Measurements from ENCODE around the gene RBFA. TPM values are rescaled to one million over a fixed set of nuclear protein-coding genes. Genes with fewer than 3 reads are reported as not detected.

Gene RBFA
- total RNA-seq, 1 experiment from 2014 or later: 45.3 TPM

- peak; percentile 75 for DNase-seq (ENCODE audit: low read depth, low spot score)
- ATAC-seq: peak; percentile 97
- BruUV-seq (replicated peaks): no TSS peak
- TF ChIP-seq MAX (IDR thresholded peaks at IDR 0.05) (peak; percentile 89), RAD21 (IDR thresholded peaks at IDR 0.05; ENCODE audit: low read depth) (no peak), TCF7L2 (IDR thresholded peaks at IDR 0.05; ENCODE audit: borderline replicate concordance, extremely low read depth, insufficient read depth, insufficient read length) (no peak), REST (IDR thresholded peaks at IDR 0.05; ENCODE audit: low read depth) (no peak), ZNF274 (IDR thresholded peaks at IDR 0.05; ENCODE audit: low read depth, low read length) (no peak), FOSL1 (IDR thresholded peaks at IDR 0.05; ENCODE audit: low read depth) (peak; percentile 53), SIN3A (IDR thresholded peaks at IDR 0.05; ENCODE audit: low read depth) (peak; percentile 46; the same call in 1 of the 2 replicates), CTCF (IDR thresholded peaks at IDR 0.05 in 2 of 3, conservative IDR thresholded peaks at IDR 0.05 in 1 of 3; ENCODE audit: borderline replicate concordance in 1 of 3, insufficient read depth in 1 of 3, low read depth in 2 of 3, low read length in 2 of 3) (no peak), POLR2A (IDR thresholded peaks at IDR 0.05; ENCODE audit: borderline replicate concordance, extremely low read depth, insufficient read depth, insufficient read length) (no peak), SP1 (IDR thresholded peaks at IDR 0.05; ENCODE audit: low read depth) (peak; percentile 35; the same call in 1 of the 2 replicates), POLR2AphosphoS5 (IDR thresholded peaks at IDR 0.05; ENCODE audit: low read depth, low read length) (peak; percentile 40; the same call in 1 of the 2 replicates), ZBTB33 (IDR thresholded peaks at IDR 0.05; ENCODE audit: extremely low read depth, insufficient replicate concordance, low read length) (no peak), EZH2phosphoT487 (IDR thresholded peaks at IDR 0.05; ENCODE audit: borderline replicate concordance) (no peak), EGR1 (IDR thresholded peaks at IDR 0.05; ENCODE audit: low read depth) (no peak), ATF3 (IDR thresholded peaks at IDR 0.05) (no peak), SRF (IDR thresholded peaks at IDR 0.05; ENCODE audit: low read depth) (no peak), YY1 (IDR thresholded peaks at IDR 0.05; ENCODE audit: extremely low read depth, insufficient replicate concordance, low read depth, low read length) (no peak)
Measured at GRCh38 chr18:80009661-80010550, 24.3 kb upstream of the RBFA start.

More at GRCh38 chr18:80009661-80010550, 24.3 kb upstream of the RBFA start:
- ChIA-PET CTCF (interaction anchor here (0.7 to 1.1 kb wide), 2 partner anchors 21 to 24 kb away, joined by 3 read pairs; partner anchors contain the start of gene RBFA), POLR2A (interaction anchor here (1.0 kb wide), 1 partner anchor 24 kb away, joined by 4 read pairs; no protein-coding TSS in a partner anchor), RAD21 (ENCODE audit: low non-redundant PET in 1 of 2, low total read pairs in 2 of 2, uncharacterized antibody in 2 of 2, unreplicated experiment in 2 of 2) (no interaction called here)
- H3K79me2 ChIP-seq (ENCODE audit: insufficient read depth, low read length): no peaks in the 10 kb centered on the region
- no peaks in the 10 kb centered on the region for H3K9me2 ChIP-seq (ENCODE audit: insufficient read depth)
- intact Hi-C loops (cut with micrococcal nuclease): no loop called here
- no peaks in the 10 kb centered on the region for H4K20me1 ChIP-seq (ENCODE audit: insufficient read depth)
- H3K36me3 ChIP-seq (ENCODE audit: control insufficient read depth in 1 of 2, insufficient read depth in 2 of 2, low read length in 2 of 2): no peaks in the 10 kb centered on the region
- H2AFZ ChIP-seq (ENCODE audit: low read depth, low read length, poor library complexity, severe bottlenecking): no peak overlapping the region
- no peak overlapping the region for H3K4me3 ChIP-seq (replicated peaks in 1 of 2; ENCODE audit: low read depth in 1 of 2, low read length in 2 of 2)
- peak overlapping the region; percentile 57 for H3K4me2 ChIP-seq (ENCODE audit: low read length)
- peak overlapping the region; percentile 41 for H3K27ac ChIP-seq (ENCODE audit: low read depth, low read length)
- peaks cover 12 to 15% of the 10 kb centered on the region in 2 experiments for H3K4me1 ChIP-seq (ENCODE audit: control insufficient read depth in 1 of 2, insufficient read depth in 2 of 2, low read length in 2 of 2)
- no peaks in the 10 kb centered on the region for H3K9me3 ChIP-seq (ENCODE audit: control insufficient read depth in 1 of 2, insufficient read depth in 1 of 2, low read depth in 1 of 2, low read length in 2 of 2)
- H3K27me3 ChIP-seq (ENCODE audit: insufficient read depth, low read length): no peaks in the 10 kb centered on the region
- no peak overlapping the region for H3K9ac ChIP-seq (ENCODE audit: low read length)

Data from HCT116 (cell line).